H1 (cell line): Measurements from ENCODE around the gene TSPOAP1. TPM values are rescaled to one million over a fixed set of nuclear protein-coding genes. Genes with fewer than 3 reads are reported as not detected.

ENCODE experiments used
- BACH1 ChIP-seq: IDR thresholded peaks from 2 replicates; pipeline ENCODE4 v1.6.1; 2012; ENCODE audit warnings: low read length, improper control_type of control experiment
- CEBPB ChIP-seq: IDR thresholded peaks from 2 replicates; pipeline ENCODE4 v1.6.1; 2012; ENCODE audit warnings: low read depth, low read length
- CHD1 ChIP-seq: IDR thresholded peaks from 2 replicates; pipeline ENCODE4 v1.6.1; 2012; ENCODE audit warnings: low read depth, low read length, improper control_type of control experiment
- FOSL1 ChIP-seq: IDR thresholded peaks from 2 replicates; pipeline ENCODE4 v1.6.1; 2011; ENCODE audit warnings: mild to moderate bottlenecking, low read depth, low read length, moderate library complexity; ENCODE audit not compliant: insufficient read depth
- RXRA ChIP-seq: IDR thresholded peaks from 2 replicates; pipeline ENCODE4 v1.6.1; 2011; ENCODE audit warnings: low read depth, mild to moderate bottlenecking, low read length, moderate library complexity; ENCODE audit not compliant: insufficient read depth
- ZNF274 ChIP-seq: IDR thresholded peaks from 2 replicates; pipeline ENCODE4 v1.7.0; 2012; ENCODE audit warnings: low read length, borderline replicate concordance; ENCODE audit errors: extremely low read depth
- polyA plus RNA-seq, 7 experiments: library from polyadenylated mRNA; depleted of rRNA in 3 of 7; stranded (reverse) in 5 of 7; unstranded in 2 of 7; fragments of >200 nt in 5 of 7; fragments of 200-250 nt in 2 of 7; gene quantifications; 1 replicate in 5 of 7; 2 replicates in 1 of 7; 4 replicates in 1 of 7; pipeline versions ENCODE4 v1.2.1 to v1.2.3, GENCODE V29; 2011 to 2013; ENCODE audit warnings: missing spikeins in 2 of 7, mixed read lengths in 2 of 7
- total RNA-seq: library from RNA; stranded (reverse); fragmentation: NEBNext Ultra II Directional; extraction: Animal tissue kit (Norgen Biotek cat#: 25700); gene quantifications from 2 replicates; pipeline ENCODE4 v1.2.1, GENCODE V29; 2021
- TF ChIP-seq, protein P1 (sequence below): fragments of 300-600 bp; sonication (generic); IDR thresholded peaks from 2 replicates; pipeline ENCODE4 v1.7.1; 2012; ENCODE audit warnings: low read length, moderate library complexity, mild to moderate bottlenecking, inconsistent platforms; ENCODE audit not compliant: insufficient replicate concordance
- TF ChIP-seq, protein P2 (sequence below): IDR thresholded peaks from 2 replicates; pipeline ENCODE4 v1.6.1; 2012; ENCODE audit warnings: low read length, inconsistent platforms

The TSPOAP1 gene
- total and polyA plus RNA-seq, 2 of the 8 experiments (the other 6 are each of a cell fraction or from before 2014, with no cell fraction given) = 7.6 to 9.2 TPM

- TF ChIP-seq, protein P1, sequence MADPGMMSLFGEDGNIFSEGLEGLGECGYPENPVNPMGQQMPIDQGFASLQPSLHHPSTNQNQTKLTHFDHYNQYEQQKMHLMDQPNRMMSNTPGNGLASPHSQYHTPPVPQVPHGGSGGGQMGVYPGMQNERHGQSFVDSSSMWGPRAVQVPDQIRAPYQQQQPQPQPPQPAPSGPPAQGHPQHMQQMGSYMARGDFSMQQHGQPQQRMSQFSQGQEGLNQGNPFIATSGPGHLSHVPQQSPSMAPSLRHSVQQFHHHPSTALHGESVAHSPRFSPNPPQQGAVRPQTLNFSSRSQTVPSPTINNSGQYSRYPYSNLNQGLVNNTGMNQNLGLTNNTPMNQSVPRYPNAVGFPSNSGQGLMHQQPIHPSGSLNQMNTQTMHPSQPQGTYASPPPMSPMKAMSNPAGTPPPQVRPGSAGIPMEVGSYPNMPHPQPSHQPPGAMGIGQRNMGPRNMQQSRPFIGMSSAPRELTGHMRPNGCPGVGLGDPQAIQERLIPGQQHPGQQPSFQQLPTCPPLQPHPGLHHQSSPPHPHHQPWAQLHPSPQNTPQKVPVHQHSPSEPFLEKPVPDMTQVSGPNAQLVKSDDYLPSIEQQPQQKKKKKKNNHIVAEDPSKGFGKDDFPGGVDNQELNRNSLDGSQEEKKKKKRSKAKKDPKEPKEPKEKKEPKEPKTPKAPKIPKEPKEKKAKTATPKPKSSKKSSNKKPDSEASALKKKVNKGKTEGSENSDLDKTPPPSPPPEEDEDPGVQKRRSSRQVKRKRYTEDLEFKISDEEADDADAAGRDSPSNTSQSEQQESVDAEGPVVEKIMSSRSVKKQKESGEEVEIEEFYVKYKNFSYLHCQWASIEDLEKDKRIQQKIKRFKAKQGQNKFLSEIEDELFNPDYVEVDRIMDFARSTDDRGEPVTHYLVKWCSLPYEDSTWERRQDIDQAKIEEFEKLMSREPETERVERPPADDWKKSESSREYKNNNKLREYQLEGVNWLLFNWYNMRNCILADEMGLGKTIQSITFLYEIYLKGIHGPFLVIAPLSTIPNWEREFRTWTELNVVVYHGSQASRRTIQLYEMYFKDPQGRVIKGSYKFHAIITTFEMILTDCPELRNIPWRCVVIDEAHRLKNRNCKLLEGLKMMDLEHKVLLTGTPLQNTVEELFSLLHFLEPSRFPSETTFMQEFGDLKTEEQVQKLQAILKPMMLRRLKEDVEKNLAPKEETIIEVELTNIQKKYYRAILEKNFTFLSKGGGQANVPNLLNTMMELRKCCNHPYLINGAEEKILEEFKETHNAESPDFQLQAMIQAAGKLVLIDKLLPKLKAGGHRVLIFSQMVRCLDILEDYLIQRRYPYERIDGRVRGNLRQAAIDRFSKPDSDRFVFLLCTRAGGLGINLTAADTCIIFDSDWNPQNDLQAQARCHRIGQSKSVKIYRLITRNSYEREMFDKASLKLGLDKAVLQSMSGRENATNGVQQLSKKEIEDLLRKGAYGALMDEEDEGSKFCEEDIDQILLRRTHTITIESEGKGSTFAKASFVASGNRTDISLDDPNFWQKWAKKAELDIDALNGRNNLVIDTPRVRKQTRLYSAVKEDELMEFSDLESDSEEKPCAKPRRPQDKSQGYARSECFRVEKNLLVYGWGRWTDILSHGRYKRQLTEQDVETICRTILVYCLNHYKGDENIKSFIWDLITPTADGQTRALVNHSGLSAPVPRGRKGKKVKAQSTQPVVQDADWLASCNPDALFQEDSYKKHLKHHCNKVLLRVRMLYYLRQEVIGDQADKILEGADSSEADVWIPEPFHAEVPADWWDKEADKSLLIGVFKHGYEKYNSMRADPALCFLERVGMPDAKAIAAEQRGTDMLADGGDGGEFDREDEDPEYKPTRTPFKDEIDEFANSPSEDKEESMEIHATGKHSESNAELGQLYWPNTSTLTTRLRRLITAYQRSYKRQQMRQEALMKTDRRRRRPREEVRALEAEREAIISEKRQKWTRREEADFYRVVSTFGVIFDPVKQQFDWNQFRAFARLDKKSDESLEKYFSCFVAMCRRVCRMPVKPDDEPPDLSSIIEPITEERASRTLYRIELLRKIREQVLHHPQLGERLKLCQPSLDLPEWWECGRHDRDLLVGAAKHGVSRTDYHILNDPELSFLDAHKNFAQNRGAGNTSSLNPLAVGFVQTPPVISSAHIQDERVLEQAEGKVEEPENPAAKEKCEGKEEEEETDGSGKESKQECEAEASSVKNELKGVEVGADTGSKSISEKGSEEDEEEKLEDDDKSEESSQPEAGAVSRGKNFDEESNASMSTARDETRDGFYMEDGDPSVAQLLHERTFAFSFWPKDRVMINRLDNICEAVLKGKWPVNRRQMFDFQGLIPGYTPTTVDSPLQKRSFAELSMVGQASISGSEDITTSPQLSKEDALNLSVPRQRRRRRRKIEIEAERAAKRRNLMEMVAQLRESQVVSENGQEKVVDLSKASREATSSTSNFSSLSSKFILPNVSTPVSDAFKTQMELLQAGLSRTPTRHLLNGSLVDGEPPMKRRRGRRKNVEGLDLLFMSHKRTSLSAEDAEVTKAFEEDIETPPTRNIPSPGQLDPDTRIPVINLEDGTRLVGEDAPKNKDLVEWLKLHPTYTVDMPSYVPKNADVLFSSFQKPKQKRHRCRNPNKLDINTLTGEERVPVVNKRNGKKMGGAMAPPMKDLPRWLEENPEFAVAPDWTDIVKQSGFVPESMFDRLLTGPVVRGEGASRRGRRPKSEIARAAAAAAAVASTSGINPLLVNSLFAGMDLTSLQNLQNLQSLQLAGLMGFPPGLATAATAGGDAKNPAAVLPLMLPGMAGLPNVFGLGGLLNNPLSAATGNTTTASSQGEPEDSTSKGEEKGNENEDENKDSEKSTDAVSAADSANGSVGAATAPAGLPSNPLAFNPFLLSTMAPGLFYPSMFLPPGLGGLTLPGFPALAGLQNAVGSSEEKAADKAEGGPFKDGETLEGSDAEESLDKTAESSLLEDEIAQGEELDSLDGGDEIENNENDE = no peak
- TF ChIP-seq CEBPB (no peak), RXRA (no peak), BACH1 (no peak), ZNF274 (no peak), FOSL1 (no peak), CHD1 (no peak)
- TF ChIP-seq, protein P2, sequence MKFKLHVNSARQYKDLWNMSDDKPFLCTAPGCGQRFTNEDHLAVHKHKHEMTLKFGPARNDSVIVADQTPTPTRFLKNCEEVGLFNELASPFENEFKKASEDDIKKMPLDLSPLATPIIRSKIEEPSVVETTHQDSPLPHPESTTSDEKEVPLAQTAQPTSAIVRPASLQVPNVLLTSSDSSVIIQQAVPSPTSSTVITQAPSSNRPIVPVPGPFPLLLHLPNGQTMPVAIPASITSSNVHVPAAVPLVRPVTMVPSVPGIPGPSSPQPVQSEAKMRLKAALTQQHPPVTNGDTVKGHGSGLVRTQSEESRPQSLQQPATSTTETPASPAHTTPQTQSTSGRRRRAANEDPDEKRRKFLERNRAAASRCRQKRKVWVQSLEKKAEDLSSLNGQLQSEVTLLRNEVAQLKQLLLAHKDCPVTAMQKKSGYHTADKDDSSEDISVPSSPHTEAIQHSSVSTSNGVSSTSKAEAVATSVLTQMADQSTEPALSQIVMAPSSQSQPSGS = no peak
Observed at GRCh38 chr17:58267347-58268324, 61.0 kb downstream of the TSPOAP1 start (continued).
